Measurements from ENCODE around the gene POLN. TPM values are rescaled to one million over a fixed set of nuclear protein-coding genes. Genes with fewer than 3 reads are reported as not detected.

POLN gene
- total and polyA plus RNA-seq, 2 of the 4 experiments (the other 2 are of a cell fraction), result 0.63 to 0.72 TPM

DNA sequence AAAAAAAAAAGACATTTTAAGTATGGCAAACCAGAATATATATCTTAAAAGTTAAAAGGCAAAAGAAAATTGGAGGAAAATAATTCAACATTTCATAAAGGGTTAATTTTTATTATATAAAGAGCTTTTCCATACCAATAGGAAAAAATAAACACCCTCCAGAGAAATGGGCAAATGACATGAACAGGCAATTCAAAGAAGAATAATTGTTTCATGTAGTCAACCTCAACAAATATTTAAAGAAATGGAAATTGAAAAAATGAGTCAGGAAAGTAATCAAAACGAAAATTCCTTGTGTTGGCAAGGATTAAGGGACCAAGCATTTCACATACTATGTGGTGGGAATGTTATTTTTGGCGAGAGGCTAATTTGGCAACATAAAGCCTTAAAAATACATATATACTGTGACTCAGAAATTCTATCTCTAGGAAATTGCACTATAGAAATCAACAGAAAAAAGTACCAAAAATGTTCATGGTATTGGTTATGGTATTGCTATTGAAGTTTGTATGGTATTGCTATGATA lies 87.6 kb downstream of the POLN start:
- TF ChIP-seq CEBPB (IDR thresholded peaks at IDR 0.05; ENCODE audit: low read depth, low read length) (no peak), MAZ (IDR thresholded peaks at IDR 0.05; ENCODE audit: borderline replicate concordance, low read depth, low read length) (no peak), POLR2A (IDR thresholded peaks at IDR 0.05; ENCODE audit: low read depth, low read length) (no peak), RFX5 (IDR thresholded peaks at IDR 0.05; ENCODE audit: low read depth, low read length) (no peak), MAFK (IDR thresholded peaks at IDR 0.05; ENCODE audit: low read depth, low read length) (no peak), RCOR1 (IDR thresholded peaks at IDR 0.05; ENCODE audit: insufficient replicate concordance, low read length) (no peak), ELK1 (IDR thresholded peaks at IDR 0.05; ENCODE audit: borderline replicate concordance, low read depth, low read length) (no peak), FOS (IDR thresholded peaks at IDR 0.05; ENCODE audit: low read depth, low read length) (no peak), MXI1 (IDR thresholded peaks at IDR 0.05; ENCODE audit: borderline replicate concordance, low read depth, low read length) (no peak), SMC3 (IDR thresholded peaks at IDR 0.05; ENCODE audit: low read depth, low read length) (no peak), CTCF (conservative IDR thresholded peaks at IDR 0.05; ENCODE audit: low read depth, low read length) (no peak), NFE2L2 (IDR thresholded peaks at IDR 0.05; ENCODE audit: low read depth, low read length) (no peak), BHLHE40 (IDR thresholded peaks at IDR 0.05; ENCODE audit: low read depth, low read length) (no peak), CHD1 (IDR thresholded peaks at IDR 0.05; ENCODE audit: low read depth, low read length) (no peak), RAD21 (IDR thresholded peaks at IDR 0.05; ENCODE audit: low read length) (no peak)
- TF ChIP-seq, protein P1, sequence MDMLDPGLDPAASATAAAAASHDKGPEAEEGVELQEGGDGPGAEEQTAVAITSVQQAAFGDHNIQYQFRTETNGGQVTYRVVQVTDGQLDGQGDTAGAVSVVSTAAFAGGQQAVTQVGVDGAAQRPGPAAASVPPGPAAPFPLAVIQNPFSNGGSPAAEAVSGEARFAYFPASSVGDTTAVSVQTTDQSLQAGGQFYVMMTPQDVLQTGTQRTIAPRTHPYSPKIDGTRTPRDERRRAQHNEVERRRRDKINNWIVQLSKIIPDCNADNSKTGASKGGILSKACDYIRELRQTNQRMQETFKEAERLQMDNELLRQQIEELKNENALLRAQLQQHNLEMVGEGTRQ (IDR thresholded peaks at IDR 0.05; ENCODE audit: low read depth, low read length), result no peak
- no peak overlapping the region for H4K91ac ChIP-seq (ENCODE audit: insufficient read depth, low read depth, low read length)
- no peak overlapping the region for H2AFZ ChIP-seq (replicated peaks; ENCODE audit: low read length, poor library complexity)
- intact Hi-C loops (cut with micrococcal nuclease), result no loop called here
- POLR2A ChIA-PET (ENCODE audit: unreplicated experiment), result no interaction called here
- no peak overlapping the region for H3K56ac ChIP-seq (ENCODE audit: extremely low read depth, insufficient read depth, low read length)
- no peaks in the 10 kb centered on the region for H3K79me1 ChIP-seq (ENCODE audit: low read depth in 1 of 2, low read length in 2 of 2)
- no peak overlapping the region for H3K9ac ChIP-seq (ENCODE audit: low read depth, low read length)
- no TSS peak for BruUV-seq (replicated peaks)
- no CpG with 5 or more reads among the region's 2 CpGs for WGBS, 2 experiments (ENCODE audit: extremely low coverage in 2 of 2, insufficient read length in 1 of 2)
- H3K27me3 ChIP-seq (ENCODE audit: control insufficient read depth, insufficient read depth, low read length), result no peaks in the 10 kb centered on the region; the same call in 1 of the 2 replicates
- H4K5ac ChIP-seq (ENCODE audit: low read depth, low read length), result no peak overlapping the region
- H3K4me2 ChIP-seq (ENCODE audit: low read depth, low read length), result no peak overlapping the region
- no peak overlapping the region for H3K4ac ChIP-seq (ENCODE audit: low read depth, low read length)
- no peak overlapping the region for H4K8ac ChIP-seq (ENCODE audit: low read depth in 2 of 2, low read length in 2 of 2)
- no peak overlapping the region for H3K18ac ChIP-seq (ENCODE audit: low read depth, low read length)
- H2AK5ac ChIP-seq (ENCODE audit: low read depth, low read length), result no peak overlapping the region
- no peaks in the 10 kb centered on the region for H3K4me1 ChIP-seq (ENCODE audit: control insufficient read depth, insufficient read depth, low read length)
- no peaks in the 10 kb centered on the region for H3K9me3 ChIP-seq (ENCODE audit: control insufficient read depth, insufficient read depth, low read length)
- H2BK20ac ChIP-seq (ENCODE audit: low read depth, low read length), result no peak overlapping the region
- no peaks in the 10 kb centered on the region for H3K36me3 ChIP-seq (ENCODE audit: control insufficient read depth, insufficient read depth, low read length)
- H3K4me3 ChIP-seq (ENCODE audit: insufficient read depth, low read depth, low read length), result no peak overlapping the region
- H3K14ac ChIP-seq (replicated peaks; ENCODE audit: low read depth, low read length), result no peak overlapping the region
- peaks cover 4% of the 10 kb centered on the region; the same call in 1 of the 2 replicates for H3K9me1 ChIP-seq (ENCODE audit: insufficient read depth, low read length)
- H4K20me1 ChIP-seq (ENCODE audit: insufficient read depth, low read length), result no peaks in the 10 kb centered on the region
- ATAC-seq (ENCODE audit: low read depth) (no peak), DNase-seq (no peak)
- CTCF ChIA-PET, result no interaction called here
- no peak overlapping the region for H2AK9ac ChIP-seq (replicated peaks; ENCODE audit: low read depth, low read length, poor library complexity)
- in situ Hi-C loops (cut with MboI; ENCODE audit: low sequenced_read_pairs), result no loop called here
- dilution Hi-C loops (cut with HindIII; ENCODE audit: low sequenced_read_pairs, unreplicated experiment), result no loop called here
- no peak overlapping the region for H3K23ac ChIP-seq (ENCODE audit: low read depth, low read length)
- H2BK15ac ChIP-seq (ENCODE audit: low read depth, low read length), result no peak overlapping the region
- H2BK120ac ChIP-seq (ENCODE audit: low read depth, low read length), result no peak overlapping the region
- H3K27ac ChIP-seq (ENCODE audit: insufficient read depth, low read length), result no peak overlapping the region
- no peak overlapping the region for H2BK5ac ChIP-seq (ENCODE audit: low read depth, low read length, poor library complexity, severe bottlenecking)

Measured in IMR-90 (cell line).